ENCODE results near the gene EMILIN3. TPM values are rescaled to one million over a fixed set of nuclear protein-coding genes. Genes with fewer than 3 reads are reported as not detected.

Gene EMILIN3
- total and polyA plus RNA-seq, 2 donors (not counting 3 experiments of a cell fraction or from before 2014, with no cell fraction given), result 0.15 TPM; not detected in 1

GRCh38 chr20:41406896-41407444 is 40.4 kb upstream of the EMILIN3 start:
- H3K4me2 ChIP-seq (ENCODE audit: insufficient read depth, low read length), result no peak overlapping the region
- no peaks in the 10 kb centered on the region for H3K4me1 ChIP-seq (ENCODE audit: control insufficient read depth, extremely low read depth, insufficient read depth, low read length)
- H3K79me2 ChIP-seq (ENCODE audit: control insufficient read depth, insufficient read depth, low read length), result no peaks in the 10 kb centered on the region
- intact Hi-C loops (cut with micrococcal nuclease) (no loop called here), dilution Hi-C loops (cut with MboI; ENCODE audit: extremely low pct_ligation_motif_present, low sequenced_read_pairs) (no loop called here)
- no TSS peak for BruUV-seq (replicated peaks)
- ChIA-PET CTCF (interaction anchor here (1.3 kb wide), 1 partner anchor 444 kb away, joined by 3 read pairs; no protein-coding TSS in a partner anchor), POLR2A (no interaction called here)
- H3K9me1 ChIP-seq (replicated peaks; ENCODE audit: control insufficient read depth, extremely low read depth, insufficient read depth, low read length), result no peaks in the 10 kb centered on the region
- TF ChIP-seq POLR2A (IDR thresholded peaks at IDR 0.05; ENCODE audit: low read depth, low read length) (no peak), EZH2 (IDR thresholded peaks at IDR 0.05; ENCODE audit: borderline replicate concordance, low read depth, low read length, severe bottlenecking) (no peak), POLR2AphosphoS5 (IDR thresholded peaks at IDR 0.05; ENCODE audit: insufficient read depth, low read depth, low read length) (no peak), GATA2 (IDR thresholded peaks at IDR 0.05; ENCODE audit: insufficient read depth, insufficient read length, low read depth, low read length) (no peak), MYC (IDR thresholded peaks at IDR 0.05; ENCODE audit: low read depth, low read length) (no peak), JUN (IDR thresholded peaks at IDR 0.05; ENCODE audit: borderline replicate concordance, insufficient read depth, insufficient read length, low read depth) (no peak), FOS (IDR thresholded peaks at IDR 0.05; ENCODE audit: borderline replicate concordance, insufficient read depth, low read length) (no peak)
- TF ChIP-seq, protein P1, sequence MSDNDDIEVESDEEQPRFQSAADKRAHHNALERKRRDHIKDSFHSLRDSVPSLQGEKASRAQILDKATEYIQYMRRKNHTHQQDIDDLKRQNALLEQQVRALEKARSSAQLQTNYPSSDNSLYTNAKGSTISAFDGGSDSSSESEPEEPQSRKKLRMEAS (IDR thresholded peaks at IDR 0.05; ENCODE audit: insufficient read depth, insufficient read length), result no peak
- TF ChIP-seq, protein P2, sequence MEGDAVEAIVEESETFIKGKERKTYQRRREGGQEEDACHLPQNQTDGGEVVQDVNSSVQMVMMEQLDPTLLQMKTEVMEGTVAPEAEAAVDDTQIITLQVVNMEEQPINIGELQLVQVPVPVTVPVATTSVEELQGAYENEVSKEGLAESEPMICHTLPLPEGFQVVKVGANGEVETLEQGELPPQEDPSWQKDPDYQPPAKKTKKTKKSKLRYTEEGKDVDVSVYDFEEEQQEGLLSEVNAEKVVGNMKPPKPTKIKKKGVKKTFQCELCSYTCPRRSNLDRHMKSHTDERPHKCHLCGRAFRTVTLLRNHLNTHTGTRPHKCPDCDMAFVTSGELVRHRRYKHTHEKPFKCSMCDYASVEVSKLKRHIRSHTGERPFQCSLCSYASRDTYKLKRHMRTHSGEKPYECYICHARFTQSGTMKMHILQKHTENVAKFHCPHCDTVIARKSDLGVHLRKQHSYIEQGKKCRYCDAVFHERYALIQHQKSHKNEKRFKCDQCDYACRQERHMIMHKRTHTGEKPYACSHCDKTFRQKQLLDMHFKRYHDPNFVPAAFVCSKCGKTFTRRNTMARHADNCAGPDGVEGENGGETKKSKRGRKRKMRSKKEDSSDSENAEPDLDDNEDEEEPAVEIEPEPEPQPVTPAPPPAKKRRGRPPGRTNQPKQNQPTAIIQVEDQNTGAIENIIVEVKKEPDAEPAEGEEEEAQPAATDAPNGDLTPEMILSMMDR (IDR thresholded peaks at IDR 0.05; ENCODE audit: extremely low read depth in 1 of 2, insufficient read depth in 1 of 2, low read depth in 1 of 2, low read length in 2 of 2), result no peak
- no peak overlapping the region for H3K4me3 ChIP-seq (replicated peaks in 1 of 3; ENCODE audit: insufficient read depth in 1 of 3, low read depth in 1 of 3, low read length in 3 of 3)
- peaks cover 5 to 42% of the 10 kb centered on the region in 2 experiments for H3K36me3 ChIP-seq (ENCODE audit: control insufficient read depth in 2 of 2, extremely low read depth in 1 of 2, insufficient read depth in 2 of 2, low read length in 2 of 2)
- no peak overlapping the region for H3K9ac ChIP-seq (replicated peaks; ENCODE audit: extremely low read depth, insufficient read depth, low read length)
- no peaks in the 10 kb centered on the region for H3K27me3 ChIP-seq (ENCODE audit: control insufficient read depth in 2 of 2, insufficient read depth in 2 of 2, low read length in 2 of 2)
- no peak overlapping the region for H3K27ac ChIP-seq (ENCODE audit: insufficient read depth, low read depth, low read length)
- FAIRE-seq, result no peak
- H3K9me3 ChIP-seq (replicated peaks; ENCODE audit: control insufficient read depth, insufficient read depth, low read length), result no peaks in the 10 kb centered on the region
- no peak overlapping the region for H2AFZ ChIP-seq (ENCODE audit: low read depth, low read length)
- H4K20me1 ChIP-seq (replicated peaks; ENCODE audit: control insufficient read depth, extremely low read depth, insufficient read depth, low read length), result no peaks in the 10 kb centered on the region
- DNase-seq (ENCODE audit: low read depth, low spot score), result no peak
